ENCODE data around the gene ARHGEF17. TPM values are rescaled to one million over a fixed set of nuclear protein-coding genes. Genes with fewer than 3 reads are reported as not detected.

Gene ARHGEF17
- total and polyA plus RNA-seq, 2 of the 8 experiments (the other 6 are each of a cell fraction or from before 2014, with no cell fraction given), result 11.3 to 14.6 TPM

DNA sequence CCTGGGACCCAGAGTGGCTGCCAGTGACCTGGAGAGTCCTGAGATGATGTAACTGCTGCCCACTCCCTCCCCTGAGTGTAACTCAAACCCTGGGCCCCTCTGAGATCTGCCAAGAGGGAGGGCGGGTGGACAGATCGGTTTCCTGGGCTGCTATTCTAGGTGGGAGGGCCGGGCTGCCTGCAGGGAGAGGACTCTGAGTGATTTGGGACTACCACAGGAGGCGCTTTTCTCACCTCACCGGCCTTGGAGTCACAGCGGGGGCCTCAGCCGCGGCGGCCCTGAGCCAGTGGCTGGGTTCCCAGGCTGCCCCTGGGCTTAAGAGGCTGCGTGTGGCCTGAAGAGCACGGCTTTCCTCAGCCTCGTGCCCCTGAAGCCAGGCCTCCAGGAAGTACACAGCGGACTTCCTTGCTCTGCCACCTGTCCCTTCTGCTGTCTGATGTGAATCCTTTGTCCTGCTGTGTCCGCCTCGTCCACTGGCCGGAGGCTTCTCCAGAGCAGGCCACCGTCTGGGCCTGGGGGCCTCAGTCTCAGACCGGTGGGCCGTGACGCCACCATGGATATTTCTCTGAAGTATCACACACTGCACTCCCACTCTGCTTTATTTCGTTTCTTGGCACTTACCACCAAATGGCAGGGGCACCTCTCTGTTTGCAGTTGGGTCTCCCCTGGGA, 79.7 kb downstream of the ARHGEF17 start:
- Histone ChIP-seq H4K8ac (ENCODE audit: extremely low read depth, insufficient read depth, low read length) (peak overlapping the region; percentile 72; the same call in 1 of the 2 replicates), H3K79me1 (ENCODE audit: low read depth, low read length) (0 out of 2 replicates have a peak, but pooled peaks cover 3% of the 10 kb centered on the region), H4K5ac (ENCODE audit: insufficient read length, low read depth, low read length) (no peak overlapping the region), H4K91ac (replicated peaks; ENCODE audit: insufficient read length, low read length) (no peak overlapping the region), H3K4me3 (ENCODE audit: extremely low read depth in 1 of 4, insufficient read depth in 2 of 4, low read depth in 3 of 4, low read length in 4 of 4) (no peak overlapping the region), H2BK5ac (ENCODE audit: low read depth, low read length) (peak overlapping the region; percentile 71; the same call in 1 of the 2 replicates), H3K27me3 (replicated peaks in 1 of 4; ENCODE audit: control insufficient read depth in 3 of 4, extremely low read depth in 1 of 4, insufficient read depth in 3 of 4, low read length in 3 of 4) (no peaks in the 10 kb centered on the region), H3K4ac (replicated peaks; ENCODE audit: insufficient read length, low read depth, low read length) (no peak overlapping the region), H2AK5ac (ENCODE audit: low read depth, low read length) (no peak overlapping the region), H2AFZ (ENCODE audit: low read length) (no peak overlapping the region), H3K18ac (ENCODE audit: extremely low read depth, low read length) (no peak overlapping the region; the same call in 1 of the 2 replicates), H3K79me2 (ENCODE audit: control insufficient read depth in 1 of 2, insufficient read depth in 2 of 2, low read length in 2 of 2) (peaks cover 0 to 3% of the 10 kb centered on the region in 2 experiments; a peak in 1 of 4 replicates), H2BK20ac (ENCODE audit: low read length) (no peak overlapping the region), H3K4me2 (ENCODE audit: insufficient read depth in 1 of 2, low read depth in 2 of 2, low read length in 2 of 2) (no peak overlapping the region), H3K9me3 (ENCODE audit: insufficient read depth in 2 of 2, low read depth in 1 of 2, low read length in 1 of 2) (no peaks in the 10 kb centered on the region), H3K27ac (ENCODE audit: low read depth, low read length) (no peak overlapping the region), H2BK120ac (replicated peaks; ENCODE audit: low read depth, low read length) (no peak overlapping the region), H3K9ac (replicated peaks in 1 of 4; ENCODE audit: extremely low read depth in 1 of 4, low read depth in 3 of 4, low read length in 3 of 4) (no peak overlapping the region), H3K4me1 (replicated peaks in 1 of 4; ENCODE audit: control insufficient read depth in 3 of 4, insufficient read depth in 4 of 4, low read length in 3 of 4) (peaks cover 0 to 11% (median 0%) of the 10 kb centered on the region in 4 experiments; a peak in 1 of 7 replicates), H3K56ac (replicated peaks; ENCODE audit: insufficient read length, low read depth, low read length) (no peak overlapping the region), H4K20me1 (replicated peaks in 1 of 2; ENCODE audit: control insufficient read depth in 1 of 2, insufficient read depth in 2 of 2, low read length in 2 of 2) (peaks cover 3 to 10% of the 10 kb centered on the region in 2 experiments), H3K23me2 (ENCODE audit: low read depth, low read length) (no peaks in the 10 kb centered on the region), H2BK15ac (ENCODE audit: low read length) (no peak overlapping the region), H3K14ac (ENCODE audit: insufficient read length) (no peak overlapping the region), H2BK12ac (ENCODE audit: low read depth, low read length) (0 out of 2 replicates have a peak overlapping the region, but pooled peaks have one; percentile 39), H3K23ac (ENCODE audit: insufficient read length) (no peak overlapping the region), H3K36me3 (ENCODE audit: control insufficient read depth in 2 of 4, insufficient read depth in 4 of 4, low read length in 3 of 4) (no peaks in the 10 kb centered on the region)
- DNase-seq (ENCODE audit: low read depth in 1 of 2, low spot score in 2 of 2) (no peak), FAIRE-seq (no peak)
- TF ChIP-seq, protein P1, sequence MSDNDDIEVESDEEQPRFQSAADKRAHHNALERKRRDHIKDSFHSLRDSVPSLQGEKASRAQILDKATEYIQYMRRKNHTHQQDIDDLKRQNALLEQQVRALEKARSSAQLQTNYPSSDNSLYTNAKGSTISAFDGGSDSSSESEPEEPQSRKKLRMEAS (IDR thresholded peaks at IDR 0.05), result 0 out of 2 replicates have a peak, but pooled peaks have one; percentile 6
- TF ChIP-seq, protein P2, sequence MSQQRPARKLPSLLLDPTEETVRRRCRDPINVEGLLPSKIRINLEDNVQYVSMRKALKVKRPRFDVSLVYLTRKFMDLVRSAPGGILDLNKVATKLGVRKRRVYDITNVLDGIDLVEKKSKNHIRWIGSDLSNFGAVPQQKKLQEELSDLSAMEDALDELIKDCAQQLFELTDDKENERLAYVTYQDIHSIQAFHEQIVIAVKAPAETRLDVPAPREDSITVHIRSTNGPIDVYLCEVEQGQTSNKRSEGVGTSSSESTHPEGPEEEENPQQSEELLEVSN (IDR thresholded peaks at IDR 0.05), result 0 out of 2 replicates have a peak, but pooled peaks have one; percentile 11
- TF ChIP-seq GTF2F1 (IDR thresholded peaks at IDR 0.05; ENCODE audit: borderline replicate concordance, low read depth, low read length), result no peak
- WGBS, 2 experiments (ENCODE audit: extremely low coverage in 1 of 2, insufficient coverage in 1 of 2, insufficient read length in 1 of 2, insufficient replicate concordance in 2 of 2, low coverage in 1 of 2, low lambda C conversion rate in 2 of 2, missing lambda C conversion rate in 1 of 2), result 89% methylated on average over 21 of the region's 21 CpGs; no CpG with 5 or more reads in 1 of the 2 experiments
- ChIA-PET POLR2A (ENCODE audit: partially characterized antibody) (interaction anchor here (0.5 to 1.8 kb wide), 4 partner anchors 8 to 44 kb away, joined by 3 to 5 read pairs (median 4); no protein-coding TSS in a partner anchor), CTCF (ENCODE audit: partially characterized antibody) (interaction anchor here (0.6 to 59.1 kb wide), 10 partner anchors 8 to 747 kb away, joined by 3 to 1456 read pairs (median 6); no protein-coding TSS in a partner anchor)

Data from H1 (cell line).